Astrocyte of the spinal cord (primary cell): ENCODE measurements around the gene SNAPC4.

Source experiments
- DNase-seq: peaks from one replicate; pipeline ENCODE4 v3.0.0; 2011; ENCODE audit warnings: low read depth, low spot score
- H3K4me3 ChIP-seq: 2 replicates; pipeline ENCODE4 v1.5.1; 2011; ENCODE audit warnings: low read depth, mild to moderate bottlenecking, low read length, moderate library complexity
- in situ Hi-C: cut with HindIII; loops from 2 replicates; pipeline ENCODE4 v1.10.0; 2017; ENCODE audit warnings: low sequenced_read_pairs
- TF ChIP-seq, protein P1 (sequence below): IDR thresholded peaks from 2 replicates; pipeline ENCODE4 v1.5.1; 2012; ENCODE audit warnings: low read depth, mild to moderate bottlenecking, low read length, inconsistent platforms

Gene SNAPC4

GRCh38 chr9:136424750-136425362 lies 24.9 kb upstream of the SNAPC4 start:
- in situ Hi-C loops: no loop called here
- TF ChIP-seq, protein P1, sequence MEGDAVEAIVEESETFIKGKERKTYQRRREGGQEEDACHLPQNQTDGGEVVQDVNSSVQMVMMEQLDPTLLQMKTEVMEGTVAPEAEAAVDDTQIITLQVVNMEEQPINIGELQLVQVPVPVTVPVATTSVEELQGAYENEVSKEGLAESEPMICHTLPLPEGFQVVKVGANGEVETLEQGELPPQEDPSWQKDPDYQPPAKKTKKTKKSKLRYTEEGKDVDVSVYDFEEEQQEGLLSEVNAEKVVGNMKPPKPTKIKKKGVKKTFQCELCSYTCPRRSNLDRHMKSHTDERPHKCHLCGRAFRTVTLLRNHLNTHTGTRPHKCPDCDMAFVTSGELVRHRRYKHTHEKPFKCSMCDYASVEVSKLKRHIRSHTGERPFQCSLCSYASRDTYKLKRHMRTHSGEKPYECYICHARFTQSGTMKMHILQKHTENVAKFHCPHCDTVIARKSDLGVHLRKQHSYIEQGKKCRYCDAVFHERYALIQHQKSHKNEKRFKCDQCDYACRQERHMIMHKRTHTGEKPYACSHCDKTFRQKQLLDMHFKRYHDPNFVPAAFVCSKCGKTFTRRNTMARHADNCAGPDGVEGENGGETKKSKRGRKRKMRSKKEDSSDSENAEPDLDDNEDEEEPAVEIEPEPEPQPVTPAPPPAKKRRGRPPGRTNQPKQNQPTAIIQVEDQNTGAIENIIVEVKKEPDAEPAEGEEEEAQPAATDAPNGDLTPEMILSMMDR: no peak
- DNase-seq: no peak
- H3K4me3 ChIP-seq: no peak overlapping the region

GRCh38 chr9:136423432-136424146 lies 23.6 kb upstream of the SNAPC4 start:
- TF ChIP-seq, protein P1: no peak
- in situ Hi-C loops: no loop called here
- H3K4me3 ChIP-seq: no peak overlapping the region
- no peak for DNase-seq

- TF ChIP-seq, protein P1: no peak
- DNase-seq: no peak
- in situ Hi-C loops: no loop called here
- H3K4me3 ChIP-seq: no peak overlapping the region
Observed at GRCh38 chr9:136422876-136423275, 22.9 kb upstream of the SNAPC4 start.

DNA sequence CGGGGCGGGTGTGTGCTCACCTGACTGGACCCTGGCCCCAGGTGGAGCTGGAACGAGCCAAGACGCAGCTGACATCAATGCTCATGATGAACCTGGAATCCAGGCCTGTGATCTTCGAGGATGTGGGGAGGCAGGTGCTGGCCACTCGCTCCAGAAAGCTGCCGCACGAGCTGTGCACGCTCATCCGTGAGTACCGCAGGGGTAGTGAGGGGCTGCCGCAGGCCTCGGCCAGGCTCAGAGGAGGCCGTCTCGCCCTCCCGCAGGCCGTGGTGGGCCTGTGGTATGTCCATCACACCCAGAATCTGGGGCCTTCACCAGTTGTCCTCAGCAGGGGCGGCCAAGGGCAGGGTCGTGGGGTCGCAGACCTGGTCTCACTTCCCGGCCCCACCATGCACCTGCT lies 21.8 kb upstream of the SNAPC4 start:
- TF ChIP-seq, protein P1: no peak
- in situ Hi-C loops: no loop called here
- H3K4me3 ChIP-seq: no peak overlapping the region
- DNase-seq: no peak

DNA sequence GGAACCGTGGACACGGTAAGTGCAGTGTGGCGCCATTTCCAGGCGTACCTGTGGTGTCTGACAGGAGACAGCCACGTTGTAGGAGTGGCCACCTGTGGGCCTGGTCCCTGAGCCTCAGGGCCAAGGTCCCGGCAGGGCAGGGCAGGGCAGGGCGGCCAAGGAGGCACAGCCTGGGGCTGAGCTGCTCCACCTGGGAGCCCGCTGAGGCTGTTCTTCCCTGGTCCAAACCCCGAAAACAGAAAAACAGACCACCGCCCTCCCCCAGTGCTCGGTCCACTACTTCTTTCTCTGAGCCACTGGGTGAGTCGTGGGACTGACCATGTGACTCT lies 19.1 kb upstream of the SNAPC4 start:
- TF ChIP-seq, protein P1: no peak
- no peak for DNase-seq
- no peak overlapping the region for H3K4me3 ChIP-seq
- in situ Hi-C loops: no loop called here

- TF ChIP-seq, protein P1: no peak
- in situ Hi-C loops: no loop called here
- no peak for DNase-seq
- no peak overlapping the region for H3K4me3 ChIP-seq
Observed at GRCh38 chr9:136418182-136419091, 18.5 kb upstream of the SNAPC4 start.
